ENCODE measurements around the gene MLN. TPM values are rescaled to one million over a fixed set of nuclear protein-coding genes. Genes with fewer than 3 reads are reported as not detected.

The MLN gene
- total RNA-seq, 1 experiment from 2014 or later, result not detected

- H2BK12ac ChIP-seq (ENCODE audit: insufficient read length, low read depth, low read length), result no peak overlapping the region
- H2BK20ac ChIP-seq (ENCODE audit: low read depth, low read length, poor library complexity, severe bottlenecking), result no peak overlapping the region
- H3K23ac ChIP-seq (ENCODE audit: insufficient read length, low read depth, low read length), result no peak overlapping the region
- H4K91ac ChIP-seq (ENCODE audit: insufficient read length, low read depth, low read length), result no peak overlapping the region
- Mint-ChIP-seq H3K27me3 (ENCODE audit: low read depth) (no peaks in the 10 kb centered on the region; the same call in 1 of the 2 replicates), H3K4me1 (peaks cover 85 to 88% of the 10 kb centered on the region in 2 experiments), H3K4me3 (peak overlapping the region in 1 of 2 experiments; percentile 8; a peak in 1 of 5 replicates), H3K27ac (peak overlapping the region in 2 of 3 experiments; percentile 47 to 89; a peak in 4 of 7 replicates), H3K36me3 (ENCODE audit: insufficient read depth in 1 of 3, low read depth in 3 of 3) (peaks cover 2 to 7% (median 5%) of the 10 kb centered on the region in 3 experiments; a peak in 6 of 7 replicates), H3K9me3 (no peaks in the 10 kb centered on the region)
- no peak overlapping the region for H2AK5ac ChIP-seq (ENCODE audit: insufficient read length, low read length)
- H3K56ac ChIP-seq (ENCODE audit: insufficient read length, low read depth, low read length), result no peak overlapping the region
- H3T11ph ChIP-seq (ENCODE audit: low read length), result no peak overlapping the region
- no peaks in the 10 kb centered on the region for H3K9me3 ChIP-seq (ENCODE audit: control insufficient read depth, low read depth, low read length)
- H3K79me2 ChIP-seq (ENCODE audit: insufficient read depth, low read length), result peaks cover 7% of the 10 kb centered on the region; the same call in 1 of the 2 replicates
- H4K8ac ChIP-seq (replicated peaks; ENCODE audit: insufficient read length, low read depth, low read length), result no peak overlapping the region
- H3K27me3 ChIP-seq (ENCODE audit: insufficient read depth, low read length), result no peaks in the 10 kb centered on the region
- TF ChIP-seq CTCF (conservative IDR thresholded peaks at IDR 0.05), result no peak
- no CpG with 5 or more reads among the region's 2 CpGs for whole genome bisulfite sequencing (ENCODE audit: extremely low coverage, insufficient read length, low lambda C conversion rate)
- H2BK120ac ChIP-seq (ENCODE audit: low read depth, low read length, poor library complexity, severe bottlenecking), result no peak overlapping the region
- H3K4me2 ChIP-seq (ENCODE audit: insufficient read depth, insufficient read length, low read length), result no peak overlapping the region
- no peak overlapping the region for H3K27ac ChIP-seq (ENCODE audit: insufficient read length, low read depth, low read length)
- H3K14ac ChIP-seq (ENCODE audit: insufficient read depth, low read length), result no peak overlapping the region
- H2AFZ ChIP-seq (ENCODE audit: low read length), result no peak overlapping the region
- no peak overlapping the region for H3K4ac ChIP-seq (ENCODE audit: low read depth, low read length)
- no peaks in the 10 kb centered on the region for H3K79me1 ChIP-seq (ENCODE audit: insufficient read depth, low read depth, low read length, poor library complexity, severe bottlenecking)
- no peaks in the 10 kb centered on the region for H4K20me1 ChIP-seq (ENCODE audit: control insufficient read depth, insufficient read depth, insufficient read length)
- no peak overlapping the region for H2BK5ac ChIP-seq (ENCODE audit: insufficient read length, low read length)
- H3K18ac ChIP-seq (ENCODE audit: insufficient read length, low read depth, low read length), result no peak overlapping the region
- H2BK15ac ChIP-seq (ENCODE audit: low read depth, low read length), result no peak overlapping the region
- no peak overlapping the region for H4K5ac ChIP-seq (ENCODE audit: insufficient read length, low read depth, low read length)
- H3K9ac ChIP-seq (ENCODE audit: extremely low read depth, insufficient read length, low read length), result no peak overlapping the region
- peaks cover 8% of the 10 kb centered on the region for H3K23me2 ChIP-seq (ENCODE audit: insufficient read length, low read depth, low read length, poor library complexity, severe bottlenecking)
- peaks cover 18% of the 10 kb centered on the region for H3K4me1 ChIP-seq (ENCODE audit: insufficient read depth, low read length)
- no peak for DNase-seq
Measured at GRCh38 chr6:33790379-33790778, 13.4 kb downstream of the MLN start.

Data from H9 (cell line).